ENCODE data around the gene RELN.

The RELN gene

DNA sequence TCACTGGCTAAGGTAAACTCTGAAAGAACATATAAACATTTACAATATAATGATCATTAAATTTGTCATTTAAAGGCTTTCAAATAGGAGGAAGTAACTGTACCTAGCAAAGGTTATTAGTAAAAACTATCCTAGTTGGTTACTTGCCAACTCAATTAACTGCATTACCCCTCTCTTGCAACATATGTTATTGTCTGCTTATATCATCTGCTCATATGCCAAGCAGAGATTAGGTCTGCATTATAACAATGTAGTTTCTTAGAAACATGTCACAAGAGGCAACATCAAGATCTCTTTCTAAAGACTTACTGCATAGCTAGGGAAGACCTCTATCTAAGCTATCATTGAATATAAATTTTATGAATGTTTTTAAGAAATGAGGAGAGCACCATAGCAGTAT is 132.5 kb downstream of the RELN start:
- TF ChIP-seq, protein P1, sequence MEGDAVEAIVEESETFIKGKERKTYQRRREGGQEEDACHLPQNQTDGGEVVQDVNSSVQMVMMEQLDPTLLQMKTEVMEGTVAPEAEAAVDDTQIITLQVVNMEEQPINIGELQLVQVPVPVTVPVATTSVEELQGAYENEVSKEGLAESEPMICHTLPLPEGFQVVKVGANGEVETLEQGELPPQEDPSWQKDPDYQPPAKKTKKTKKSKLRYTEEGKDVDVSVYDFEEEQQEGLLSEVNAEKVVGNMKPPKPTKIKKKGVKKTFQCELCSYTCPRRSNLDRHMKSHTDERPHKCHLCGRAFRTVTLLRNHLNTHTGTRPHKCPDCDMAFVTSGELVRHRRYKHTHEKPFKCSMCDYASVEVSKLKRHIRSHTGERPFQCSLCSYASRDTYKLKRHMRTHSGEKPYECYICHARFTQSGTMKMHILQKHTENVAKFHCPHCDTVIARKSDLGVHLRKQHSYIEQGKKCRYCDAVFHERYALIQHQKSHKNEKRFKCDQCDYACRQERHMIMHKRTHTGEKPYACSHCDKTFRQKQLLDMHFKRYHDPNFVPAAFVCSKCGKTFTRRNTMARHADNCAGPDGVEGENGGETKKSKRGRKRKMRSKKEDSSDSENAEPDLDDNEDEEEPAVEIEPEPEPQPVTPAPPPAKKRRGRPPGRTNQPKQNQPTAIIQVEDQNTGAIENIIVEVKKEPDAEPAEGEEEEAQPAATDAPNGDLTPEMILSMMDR (conservative IDR thresholded peaks at IDR 0.05; ENCODE audit: low read depth), result no peak
- no peak for DNase-seq (ENCODE audit: low spot score)
- H3K27ac ChIP-seq, result no peak overlapping the region
- ChIA-PET CTCF (no interaction called here), POLR2A (ENCODE audit: low non-redundant PET) (no interaction called here)

DNA sequence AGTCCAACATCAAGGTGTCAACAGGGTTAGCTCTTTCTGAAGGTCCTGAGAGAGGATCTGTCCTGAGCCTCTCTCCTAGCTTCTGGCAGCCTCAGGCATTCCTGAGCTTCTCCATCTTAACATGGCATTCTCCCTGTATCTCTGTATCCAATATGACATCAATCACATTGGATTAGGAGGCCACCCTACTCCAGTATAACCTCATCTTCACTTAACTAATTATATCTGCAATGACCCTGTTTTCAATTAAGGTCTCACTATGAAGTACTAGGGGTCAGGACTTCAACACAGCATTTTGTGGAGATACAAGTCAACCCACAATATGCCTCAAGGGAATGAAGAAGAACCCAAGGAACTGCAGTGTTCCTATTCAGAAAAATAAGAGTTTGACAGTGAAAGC is 133.8 kb downstream of the RELN start:
- DNase-seq (ENCODE audit: low spot score), result no peak
- TF ChIP-seq, protein P1 (conservative IDR thresholded peaks at IDR 0.05; ENCODE audit: low read depth), result no peak
- no peak overlapping the region for H3K27ac ChIP-seq
- CTCF ChIA-PET, result no interaction called here
- POLR2A ChIA-PET (ENCODE audit: low non-redundant PET), result no interaction called here

- TF ChIP-seq, protein P1 (conservative IDR thresholded peaks at IDR 0.05; ENCODE audit: low read depth), result no peak
- ChIA-PET CTCF (no interaction called here), POLR2A (ENCODE audit: low non-redundant PET) (no interaction called here)
- H3K27ac ChIP-seq, result no peak overlapping the region
- DNase-seq (ENCODE audit: low spot score), result no peak
These were observed 134.8 kb downstream of the RELN start for GRCh38 chr7:103854611-103855010.

DNA sequence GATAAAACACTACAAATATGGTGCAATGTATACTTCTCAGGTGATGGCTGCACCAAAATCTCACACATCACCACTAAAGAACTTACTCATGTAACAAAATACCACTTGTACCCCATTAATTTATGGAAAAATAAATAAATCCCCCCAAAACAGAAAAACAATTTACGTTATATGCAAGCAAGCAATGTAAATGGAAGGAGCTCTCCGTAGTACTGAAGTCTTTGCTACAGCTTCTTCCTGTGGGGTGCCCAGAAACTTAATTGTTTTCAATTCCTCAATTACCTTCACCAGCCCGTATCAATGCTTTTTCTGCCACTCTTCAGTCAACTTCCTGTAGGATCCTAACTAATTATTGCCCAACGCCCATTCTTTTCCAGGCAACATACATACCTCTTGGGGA is 138.1 kb downstream of the RELN start:
- ChIA-PET CTCF (no interaction called here), POLR2A (ENCODE audit: low non-redundant PET) (no interaction called here)
- TF ChIP-seq, protein P1 (conservative IDR thresholded peaks at IDR 0.05; ENCODE audit: low read depth), result no peak
- no peak overlapping the region for H3K27ac ChIP-seq
- DNase-seq (ENCODE audit: low spot score), result peak; percentile 3

GRCh38 chr7:103843689-103844480 is 145.6 kb downstream of the RELN start:
- DNase-seq (ENCODE audit: low spot score), result no peak
- ChIA-PET POLR2A (ENCODE audit: low non-redundant PET) (no interaction called here), CTCF (interaction anchor here (0.7 kb wide), 1 partner anchor 320 kb away, joined by 4 read pairs; no protein-coding TSS in a partner anchor)
- TF ChIP-seq, protein P1 (conservative IDR thresholded peaks at IDR 0.05; ENCODE audit: low read depth), result no peak
- H3K27ac ChIP-seq, result no peak overlapping the region

DNA sequence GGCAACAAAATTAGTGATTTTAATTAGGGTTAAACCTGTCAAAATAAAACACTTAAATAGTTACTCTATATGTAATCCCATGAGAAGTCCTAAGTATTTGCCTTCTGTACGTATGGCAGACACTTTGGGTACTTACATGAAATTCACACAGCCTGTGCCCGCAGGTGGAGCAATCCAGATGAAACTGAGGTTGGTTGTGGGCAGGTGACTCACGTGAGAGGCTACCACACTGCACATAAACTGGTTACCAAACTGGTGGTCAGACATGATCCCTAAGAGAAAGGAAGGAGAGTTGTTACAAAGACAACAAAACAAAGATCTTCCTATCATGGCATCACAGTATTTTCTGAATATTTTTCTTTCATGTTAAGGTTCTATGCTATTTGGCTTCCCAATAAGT is 156.1 kb downstream of the RELN start:
- TF ChIP-seq, protein P1 (conservative IDR thresholded peaks at IDR 0.05; ENCODE audit: low read depth), result no peak
- no peak for DNase-seq (ENCODE audit: low spot score)
- ChIA-PET CTCF (no interaction called here), POLR2A (ENCODE audit: low non-redundant PET) (no interaction called here)
- no peak overlapping the region for H3K27ac ChIP-seq

Measured in RWPE1 (cell line).